Esophagus muscularis mucosa (tissue), 3 donors: ENCODE measurements around the gene GPR101.

Experiments used
- POLR2A ChIP-seq: fragments of 450-650 bp; IDR thresholded peaks from one replicate; pipeline ENCODE4 v1.6.1; 2017; ENCODE audit warnings: antibody characterized with exemption, moderate library complexity, mild to moderate bottlenecking, low read depth
- POLR2AphosphoS5 ChIP-seq, 2 donors: sonication (generic); formaldehyde crosslinking; IDR thresholded peaks; one replicate each; pipeline ENCODE4 v1.6.1; 2017; ENCODE audit warnings: antibody characterized with exemption in 2 of 2
- TF ChIP-seq, protein P1 (sequence below), 3 experiments: fragments of 200-600 bp in 2 of 3; fragments of 450-650 bp in 1 of 3; sonication (generic) in 2 of 3; IDR thresholded peaks; one replicate each; pipeline ENCODE4 v1.5.1; 2017 to 2019; ENCODE audit warnings: antibody characterized with exemption in 3 of 3, mild to moderate bottlenecking in 2 of 3, moderate library complexity in 1 of 3

DNA sequence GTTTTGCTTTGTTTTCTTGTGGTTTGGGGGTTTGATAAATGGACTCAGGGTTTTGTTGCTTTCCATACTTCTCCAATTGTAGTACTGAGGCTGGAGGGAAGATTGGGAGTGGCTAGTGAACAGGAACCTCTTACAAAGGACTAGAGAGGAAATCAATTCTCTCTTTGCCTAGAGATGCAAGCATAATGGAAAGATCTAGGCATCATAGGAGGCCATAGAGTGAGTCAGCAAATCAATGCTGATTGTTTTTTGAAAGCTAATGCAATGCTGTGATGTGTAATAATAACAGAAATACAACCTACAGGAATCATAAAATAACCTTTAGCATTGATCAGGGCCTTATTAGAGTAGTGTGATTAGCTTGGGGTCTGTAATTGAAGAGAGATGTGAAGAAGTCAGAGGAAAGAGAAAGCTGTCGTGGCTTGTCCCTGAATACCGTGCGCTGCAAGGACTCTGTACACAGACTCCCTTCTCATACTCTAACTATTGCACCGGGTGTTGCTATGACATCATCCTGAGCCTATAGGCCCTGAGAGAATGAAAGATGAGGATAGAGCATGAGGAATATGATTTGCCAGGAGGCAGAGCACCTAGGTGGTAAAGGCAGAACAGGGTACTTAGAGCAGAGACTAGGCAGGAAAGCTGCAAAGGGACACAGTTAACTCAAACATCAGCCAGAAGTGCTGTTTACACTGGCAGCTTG, 29.3 kb upstream of the GPR101 start:
- TF ChIP-seq, protein P1, sequence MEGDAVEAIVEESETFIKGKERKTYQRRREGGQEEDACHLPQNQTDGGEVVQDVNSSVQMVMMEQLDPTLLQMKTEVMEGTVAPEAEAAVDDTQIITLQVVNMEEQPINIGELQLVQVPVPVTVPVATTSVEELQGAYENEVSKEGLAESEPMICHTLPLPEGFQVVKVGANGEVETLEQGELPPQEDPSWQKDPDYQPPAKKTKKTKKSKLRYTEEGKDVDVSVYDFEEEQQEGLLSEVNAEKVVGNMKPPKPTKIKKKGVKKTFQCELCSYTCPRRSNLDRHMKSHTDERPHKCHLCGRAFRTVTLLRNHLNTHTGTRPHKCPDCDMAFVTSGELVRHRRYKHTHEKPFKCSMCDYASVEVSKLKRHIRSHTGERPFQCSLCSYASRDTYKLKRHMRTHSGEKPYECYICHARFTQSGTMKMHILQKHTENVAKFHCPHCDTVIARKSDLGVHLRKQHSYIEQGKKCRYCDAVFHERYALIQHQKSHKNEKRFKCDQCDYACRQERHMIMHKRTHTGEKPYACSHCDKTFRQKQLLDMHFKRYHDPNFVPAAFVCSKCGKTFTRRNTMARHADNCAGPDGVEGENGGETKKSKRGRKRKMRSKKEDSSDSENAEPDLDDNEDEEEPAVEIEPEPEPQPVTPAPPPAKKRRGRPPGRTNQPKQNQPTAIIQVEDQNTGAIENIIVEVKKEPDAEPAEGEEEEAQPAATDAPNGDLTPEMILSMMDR (IDR thresholded peaks at IDR 0.05): no peak
- no peak for TF ChIP-seq POLR2A
- TF ChIP-seq POLR2AphosphoS5 (IDR thresholded peaks at IDR 0.05): no peak
